SU-DHL-6 (cell line): ENCODE measurements around the gene SPOCK1.

Source experiments
- CTCF ChIP-seq: fragments of 200-600 bp; sonication (generic); IDR thresholded peaks from one replicate; pipeline ENCODE4 v1.5.1; 2017; ENCODE audit warnings: antibody characterized with exemption, mild to moderate bottlenecking, low read length, moderate library complexity; ENCODE audit not compliant: insufficient read depth, poor library complexity, severe bottlenecking
- EZH2phosphoT487 ChIP-seq: fragments of 200-600 bp; sonication (generic), shearing (Covaris generic); conservative IDR thresholded peaks from 2 replicates; pipeline ENCODE4 v1.6.1; 2018; ENCODE audit warnings: mild to moderate bottlenecking, antibody characterized with exemption, low read length, moderate library complexity, mixed read lengths

GRCh38 chr5:137280656-137281055 is 218.5 kb downstream of the SPOCK1 start:
- TF ChIP-seq CTCF = no peak
- TF ChIP-seq EZH2phosphoT487 = no peak
